ENCODE data around the gene RFTN1.

RFTN1 gene

GRCh38 chr3:16464511-16465148 is 48.9 kb downstream of the RFTN1 start:
- DNase-seq (ENCODE audit: low read depth): peak; percentile 53

- no peak for DNase-seq (ENCODE audit: low read depth)
These were observed 49.6 kb downstream of the RFTN1 start for GRCh38 chr3:16463914-16464313.

GRCh38 chr3:16463119-16463518 is 50.4 kb downstream of the RFTN1 start:
- DNase-seq (ENCODE audit: low read depth): no peak

GRCh38 chr3:16462679-16463078 is 50.8 kb downstream of the RFTN1 start:
- DNase-seq (ENCODE audit: low read depth): no peak

- DNase-seq (ENCODE audit: low read depth): no peak
These were observed 51.8 kb downstream of the RFTN1 start for GRCh38 chr3:16461463-16462245.

- DNase-seq (ENCODE audit: low read depth): no peak
These were observed 52.6 kb downstream of the RFTN1 start for GRCh38 chr3:16460886-16461285.

GRCh38 chr3:16460273-16460672 is 53.2 kb downstream of the RFTN1 start:
- no peak for DNase-seq (ENCODE audit: low read depth)

- DNase-seq (ENCODE audit: low read depth): no peak
These were observed 56.6 kb downstream of the RFTN1 start for GRCh38 chr3:16456784-16457415.

- DNase-seq (ENCODE audit: low read depth): no peak
These were observed 57.5 kb downstream of the RFTN1 start for GRCh38 chr3:16455966-16456365.

- no peak for DNase-seq (ENCODE audit: low read depth)
These were observed 58.5 kb downstream of the RFTN1 start for GRCh38 chr3:16455001-16455400.

- DNase-seq (ENCODE audit: low read depth): no peak
These were observed 61.2 kb downstream of the RFTN1 start for GRCh38 chr3:16452261-16452660.

GRCh38 chr3:16449369-16449768 is 64.1 kb downstream of the RFTN1 start:
- no peak for DNase-seq (ENCODE audit: low read depth)

GRCh38 chr3:16448639-16449070 is 64.8 kb downstream of the RFTN1 start:
- peak; percentile 91 for DNase-seq (ENCODE audit: low read depth)

GRCh38 chr3:16447135-16447534 is 66.4 kb downstream of the RFTN1 start:
- no peak for DNase-seq (ENCODE audit: low read depth)

- no peak for DNase-seq (ENCODE audit: low read depth)
These were observed 69.2 kb downstream of the RFTN1 start for GRCh38 chr3:16444344-16444743.

GRCh38 chr3:16442730-16443129 is 70.8 kb downstream of the RFTN1 start:
- no peak for DNase-seq (ENCODE audit: low read depth)

- DNase-seq (ENCODE audit: low read depth): peak; percentile 84
These were observed 72.1 kb downstream of the RFTN1 start for GRCh38 chr3:16441371-16441875.

- DNase-seq (ENCODE audit: low read depth): no peak
These were observed 73.4 kb downstream of the RFTN1 start for GRCh38 chr3:16439848-16440708.

GRCh38 chr3:16439163-16439847 is 74.2 kb downstream of the RFTN1 start:
- peak; percentile 59 for DNase-seq (ENCODE audit: low read depth)

GRCh38 chr3:16437640-16438039 is 75.9 kb downstream of the RFTN1 start:
- no peak for DNase-seq (ENCODE audit: low read depth)

GRCh38 chr3:16433701-16434151 is 79.8 kb downstream of the RFTN1 start:
- DNase-seq (ENCODE audit: low read depth): no peak

All from GM04503 (cell line).